A673 (cell line): ENCODE measurements around the gene SUPT5H. TPM values are rescaled to one million over a fixed set of nuclear protein-coding genes. Genes with fewer than 3 reads are reported as not detected.

Source experiments
- BruUV-seq: library from RNA; stranded (reverse); fragments of 400-500 nt; replicated peaks from 2 replicates; lab custom pipeline; 2021; lab: Mats Ljungman, UMichigan
- CTCF ChIA-PET: fragments of 300-600 bp; sonication (Branson Sonifier 250); formaldehyde crosslinking; loops from one replicate; lab custom pipeline; 2022; ENCODE audit warnings: antibody characterized with exemption; lab: Charles Lee
- POLR2A ChIA-PET: fragments of 300-600 bp; sonication (Branson Sonifier 250); formaldehyde crosslinking; loops from one replicate; lab custom pipeline; 2022; ENCODE audit warnings: antibody characterized with exemption; ENCODE audit not compliant: low non-redundant PET; lab: Charles Lee
- DNase-seq: peaks from one replicate; pipeline ENCODE4 v3.0.0-alpha.2; 2015; ENCODE audit warnings: low spot score
- H3K27ac ChIP-seq: fragments of 200-600 bp; sonication (generic); 2 replicates; pipeline ENCODE4 v1.5.1; 2016; ENCODE audit warnings: mixed run types, low read depth, mild to moderate bottlenecking, mixed read lengths, antibody characterized with exemption, low read length; ENCODE audit not compliant: poor library complexity, severe bottlenecking
- H3K27me3 ChIP-seq: fragments of 200-600 bp; sonication (generic); replicated peaks from 2 replicates; pipeline ENCODE4 v1.6.1; 2017; ENCODE audit warnings: mixed run types, low read depth, mild to moderate bottlenecking, mixed read lengths, antibody characterized with exemption, low read length; ENCODE audit not compliant: insufficient read depth, poor library complexity
- H3K36me3 ChIP-seq: fragments of 200-600 bp; sonication (generic); 2 replicates; pipeline ENCODE4 v1.6.1; 2016; ENCODE audit warnings: mixed run types, mild to moderate bottlenecking, mixed read lengths, antibody characterized with exemption, low read length; ENCODE audit not compliant: insufficient read depth, poor library complexity, severe bottlenecking
- H3K4me1 ChIP-seq: fragments of 200-600 bp; sonication (generic); 2 replicates; pipeline ENCODE4 v1.6.1; 2017; ENCODE audit warnings: mixed run types, mild to moderate bottlenecking, mixed read lengths, antibody characterized with exemption, low read length; ENCODE audit not compliant: insufficient read depth, poor library complexity, severe bottlenecking
- H3K4me3 ChIP-seq: fragments of 200-600 bp; sonication (generic); 2 replicates; pipeline ENCODE4 v1.5.1; 2016; ENCODE audit warnings: low read depth, mixed run types, mild to moderate bottlenecking, mixed read lengths, low read length; ENCODE audit not compliant: poor library complexity, severe bottlenecking
- H3K9me3 ChIP-seq: fragments of 200-600 bp; sonication (generic); 2 replicates; pipeline ENCODE4 v1.6.1; 2016; ENCODE audit warnings: mixed run types, low read depth, mild to moderate bottlenecking, mixed read lengths, antibody characterized with exemption, low read length; ENCODE audit not compliant: poor library complexity, severe bottlenecking
- CTCF ChIP-seq: fragments of 300-800, 200-600 bp; sonication (generic); conservative IDR thresholded peaks from 2 replicates; pipeline ENCODE4 v1.5.1; 2017; ENCODE audit warnings: low read depth, mild to moderate bottlenecking, antibody characterized with exemption, low read length, moderate library complexity, mixed read lengths
- EZH2 ChIP-seq: fragments of 200-600 bp; sonication (generic); IDR thresholded peaks from 2 replicates; pipeline ENCODE4 v1.6.1; 2017; ENCODE audit warnings: borderline replicate concordance, low read depth, mild to moderate bottlenecking, mixed read lengths, antibody characterized with exemption, low read length; ENCODE audit not compliant: poor library complexity, severe bottlenecking
- intact Hi-C: fragments of 100-400 bp; cut with micrococcal nuclease; formaldehyde crosslinking; loops from one replicate; pipeline ENCODE4 v1.10.0; 2022; ENCODE audit not compliant: unreplicated experiment
- total RNA-seq: library from RNA; stranded (reverse); gene quantifications from 2 replicates; pipeline ENCODE4 v1.2.3, GENCODE V29; 2021

Gene SUPT5H
- total RNA-seq, 1 experiment from 2014 or later: 169 TPM

- no peak for TF ChIP-seq EZH2
- TF ChIP-seq CTCF: no peak
- H3K4me3 ChIP-seq: no peak overlapping the region
- CTCF ChIA-PET: no interaction called here
- peaks cover 31% of the 10 kb centered on the region for H3K36me3 ChIP-seq
- H3K27me3 ChIP-seq: no peaks in the 10 kb centered on the region
- intact Hi-C loops: no loop called here
- POLR2A ChIA-PET: no interaction called here
- no peak overlapping the region for H3K27ac ChIP-seq
- DNase-seq: no peak
- H3K9me3 ChIP-seq: no peaks in the 10 kb centered on the region
- BruUV-seq: no TSS peak
- H3K4me1 ChIP-seq: peaks cover 3% of the 10 kb centered on the region
These were observed 47.4 kb downstream of the SUPT5H start for GRCh38 chr19:39492788-39493187.

- Histone ChIP-seq H3K27ac (no peak overlapping the region), H3K4me1 (peaks cover 13% of the 10 kb centered on the region), H3K4me3 (no peak overlapping the region), H3K27me3 (peaks cover 9% of the 10 kb centered on the region), H3K9me3 (no peaks in the 10 kb centered on the region), H3K36me3 (peaks cover 14% of the 10 kb centered on the region)
- no peak for DNase-seq
- TF ChIP-seq EZH2: no peak
- TF ChIP-seq CTCF: no peak
- POLR2A ChIA-PET: no interaction called here
- CTCF ChIA-PET: no interaction called here
- BruUV-seq: no TSS peak
- intact Hi-C loops: no loop called here
These were observed 49.3 kb downstream of the SUPT5H start for GRCh38 chr19:39494661-39495060.

GRCh38 chr19:39496063-39496462 lies 50.7 kb downstream of the SUPT5H start:
- POLR2A ChIA-PET: no interaction called here

More at GRCh38 chr19:39496063-39496462, 50.7 kb downstream of the SUPT5H start:
- intact Hi-C loops: no loop called here
- CTCF ChIA-PET: interaction anchor here (0.6 kb wide), 1 partner anchor 56 kb away, joined by 3 read pairs; no protein-coding TSS in a partner anchor
- peaks cover 13% of the 10 kb centered on the region for H3K4me1 ChIP-seq
- no peak for DNase-seq
- H3K9me3 ChIP-seq: no peaks in the 10 kb centered on the region
- TF ChIP-seq EZH2: no peak
- TF ChIP-seq CTCF: no peak
- peaks cover 20% of the 10 kb centered on the region for H3K27me3 ChIP-seq
- H3K27ac ChIP-seq: no peak overlapping the region
- no TSS peak for BruUV-seq
- no peak overlapping the region for H3K4me3 ChIP-seq
- H3K36me3 ChIP-seq: peaks cover 8% of the 10 kb centered on the region
